HCT116 (cell line): Measurements from ENCODE around the gene SPON1. TPM values are rescaled to one million over a fixed set of nuclear protein-coding genes. Genes with fewer than 3 reads are reported as not detected.

Experiments
- ATAC-seq: fragments of 200-7000 bp; cut with Tn5 transposase; 2 replicates; pipeline ENCODE4 v1.9.1; 2020; ENCODE audit warnings: mild to moderate bottlenecking, moderate library complexity
- BruUV-seq: library from RNA; stranded (reverse); fragments of 400-500 nt; replicated peaks from 2 replicates; lab custom pipeline; 2021; lab: Mats Ljungman, UMichigan
- CTCF ChIA-PET: fragments of 300-600 bp; sonication (Branson Sonifier 250); formaldehyde crosslinking; loops from one replicate; lab custom pipeline; 2021; ENCODE audit warnings: antibody characterized with exemption; lab: Charles Lee
- POLR2A ChIA-PET: fragments of 300-600, 350-600 bp; sonication (Branson Sonifier 250); formaldehyde crosslinking; loops from one replicate; lab custom pipeline; 2021; ENCODE audit warnings: antibody characterized with exemption; lab: Charles Lee
- RAD21 ChIA-PET, 2 experiments: fragments of 300-600 bp; sonication (Branson Sonifier 250); formaldehyde crosslinking; loops; one replicate each; lab custom pipeline; 2023; ENCODE audit warnings: low total read pairs in 2 of 2; ENCODE audit not compliant: uncharacterized antibody in 2 of 2, unreplicated experiment in 2 of 2, low non-redundant PET in 1 of 2; lab: Charles Lee
- DNase-seq: peaks from one replicate; pipeline ENCODE4 v3.0.0-alpha.2; 2010; ENCODE audit warnings: low read depth, low spot score
- H2AFZ ChIP-seq: fragments of 200-600 bp; shearing (Covaris generic), sonication (generic); 2 replicates; pipeline ENCODE4 v1.6.1; 2017; ENCODE audit warnings: low read depth, mixed run types, mixed read lengths, antibody characterized with exemption, low read length; ENCODE audit not compliant: poor library complexity, severe bottlenecking
- H3K27ac ChIP-seq: 2 replicates; pipeline ENCODE4 v1.5.1; 2012; ENCODE audit warnings: low read depth, low read length
- H3K27me3 ChIP-seq: fragments of 200-600 bp; sonication (generic); 2 replicates; pipeline ENCODE4 v1.6.1; 2016; ENCODE audit warnings: mixed run types, low read length, mixed read lengths; ENCODE audit not compliant: insufficient read depth
- H3K36me3 ChIP-seq, 2 experiments: fragments of 200-500 bp in 1 of 2; fragments of 200-600 bp in 1 of 2; sonication (Bioruptor generic) in 1 of 2; sonication (generic) in 1 of 2; 2 replicates each; pipeline versions ENCODE4 v1.5.1 to v1.6.1; 2014 to 2016; ENCODE audit warnings: low read length in 2 of 2, inconsistent platforms in 1 of 2, mixed read lengths in 1 of 2, mixed run types in 1 of 2; ENCODE audit not compliant: insufficient read depth in 2 of 2, control insufficient read depth in 1 of 2
- H3K4me1 ChIP-seq, 2 experiments: fragments of 200-600 bp in 1 of 2; sonication (generic) in 1 of 2; 2 replicates each; pipeline versions ENCODE4 v1.5.1 to v1.6.1; 2012 to 2017; ENCODE audit warnings: low read length in 2 of 2, inconsistent platforms in 1 of 2, mild to moderate bottlenecking in 1 of 2, mixed read lengths in 1 of 2, mixed run types in 1 of 2, moderate library complexity in 1 of 2; ENCODE audit not compliant: insufficient read depth in 2 of 2, control insufficient read depth in 1 of 2
- H3K4me2 ChIP-seq: fragments of 200-600 bp; sonication (generic); 2 replicates; pipeline ENCODE4 v1.6.1; 2017; ENCODE audit warnings: mixed run types, low read length, mixed read lengths
- H3K4me3 ChIP-seq, 2 experiments: fragments of 200-600 bp in 1 of 2; sonication (generic) in 1 of 2; replicated peaks in 1 of 2; 2 replicates each; pipeline ENCODE4 v1.5.1; 2011 to 2016; ENCODE audit warnings: low read length in 2 of 2, control low read depth in 1 of 2, low read depth in 1 of 2, mild to moderate bottlenecking in 1 of 2, mixed read lengths in 1 of 2, mixed run types in 1 of 2
- H3K79me2 ChIP-seq: fragments of 200-600 bp; sonication (generic); 2 replicates; pipeline ENCODE4 v1.6.1; 2017; ENCODE audit warnings: mild to moderate bottlenecking, mixed run types, low read length, moderate library complexity, mixed read lengths; ENCODE audit not compliant: insufficient read depth
- H3K9ac ChIP-seq: fragments of 200-600 bp; sonication (generic); 2 replicates; pipeline ENCODE4 v1.6.1; 2016; ENCODE audit warnings: low read length, mixed read lengths
- H3K9me2 ChIP-seq: fragments of 200-600 bp; sonication (generic), shearing (Covaris generic); 2 replicates; pipeline ENCODE4 v1.6.1; 2017; ENCODE audit warnings: mixed run types, mild to moderate bottlenecking, moderate library complexity; ENCODE audit not compliant: insufficient read depth
- H3K9me3 ChIP-seq, 2 experiments: fragments of 200-500 bp in 1 of 2; fragments of 200-600 bp in 1 of 2; sonication (Bioruptor generic) in 1 of 2; sonication (generic) in 1 of 2; 2 replicates each; pipeline ENCODE4 v1.6.1; 2014 to 2017; ENCODE audit warnings: low read length in 2 of 2, mixed read lengths in 2 of 2, inconsistent platforms in 1 of 2, low read depth in 1 of 2, mild to moderate bottlenecking in 1 of 2, mixed run types in 1 of 2, moderate library complexity in 1 of 2; ENCODE audit not compliant: control insufficient read depth in 1 of 2, insufficient read depth in 1 of 2
- H4K20me1 ChIP-seq: fragments of 200-600 bp; sonication (generic), shearing (Covaris generic); 2 replicates; pipeline ENCODE4 v1.6.1; 2017; ENCODE audit warnings: mixed run types, mild to moderate bottlenecking, moderate library complexity; ENCODE audit not compliant: insufficient read depth
- CBX3 ChIP-seq: IDR thresholded peaks from 2 replicates; pipeline ENCODE4 v1.6.1; 2012; ENCODE audit warnings: low read depth
- CEBPB ChIP-seq: IDR thresholded peaks from 2 replicates; pipeline ENCODE4 v1.6.1; 2012; ENCODE audit warnings: low read depth
- CTCF ChIP-seq, 3 experiments: fragments of 200-600 bp in 1 of 3; sonication (generic) in 1 of 3; IDR thresholded peaks in 2 of 3; conservative IDR thresholded peaks in 1 of 3; 2 replicates each; pipeline ENCODE4 v1.5.1; 2012 to 2017; ENCODE audit warnings: low read depth in 2 of 3, low read length in 2 of 3, antibody characterized with exemption in 1 of 3, borderline replicate concordance in 1 of 3, control low read depth in 1 of 3, mild to moderate bottlenecking in 1 of 3, mixed read lengths in 1 of 3, mixed run types in 1 of 3, moderate library complexity in 1 of 3; ENCODE audit not compliant: insufficient read depth in 1 of 3
- EGR1 ChIP-seq: IDR thresholded peaks from 2 replicates; pipeline ENCODE4 v1.6.1; 2012; ENCODE audit warnings: low read depth
- ELF1 ChIP-seq: IDR thresholded peaks from 2 replicates; pipeline ENCODE4 v1.6.1; 2012; ENCODE audit warnings: low read depth, borderline replicate concordance
- EZH2 ChIP-seq: fragments of 200-600 bp; sonication (generic); IDR thresholded peaks from 2 replicates; pipeline ENCODE4 v1.6.1; 2017; ENCODE audit warnings: antibody characterized with exemption, mixed run types
- JUND ChIP-seq: IDR thresholded peaks from 2 replicates; pipeline ENCODE4 v1.6.1; 2012
- MAX ChIP-seq: IDR thresholded peaks from 2 replicates; pipeline ENCODE4 v1.6.1; 2012
- POLR2A ChIP-seq: IDR thresholded peaks from 2 replicates; pipeline ENCODE4 v1.7.0; 2011; ENCODE audit warnings: borderline replicate concordance; ENCODE audit not compliant: insufficient read depth, insufficient read length; ENCODE audit errors: extremely low read depth
- POLR2AphosphoS5 ChIP-seq: IDR thresholded peaks from 2 replicates; pipeline ENCODE4 v1.6.1; 2011; ENCODE audit warnings: mild to moderate bottlenecking, low read depth, low read length, moderate library complexity
- RAD21 ChIP-seq: IDR thresholded peaks from 2 replicates; pipeline ENCODE4 v1.6.1; 2012; ENCODE audit warnings: low read depth, mild to moderate bottlenecking
- REST ChIP-seq: IDR thresholded peaks from 2 replicates; pipeline ENCODE4 v1.6.1; 2012; ENCODE audit warnings: low read depth
- SIN3A ChIP-seq: IDR thresholded peaks from 2 replicates; pipeline ENCODE4 v1.6.1; 2012; ENCODE audit warnings: low read depth
- SP1 ChIP-seq: IDR thresholded peaks from 2 replicates; pipeline ENCODE4 v1.6.1; 2012; ENCODE audit warnings: low read depth
- SRF ChIP-seq: IDR thresholded peaks from 2 replicates; pipeline ENCODE4 v1.6.1; 2012; ENCODE audit warnings: low read depth
- TCF7L2 ChIP-seq: IDR thresholded peaks from 2 replicates; pipeline ENCODE4 v1.7.0; 2011; ENCODE audit warnings: borderline replicate concordance, inconsistent platforms; ENCODE audit not compliant: insufficient read depth, insufficient read length; ENCODE audit errors: extremely low read depth
- YY1 ChIP-seq: IDR thresholded peaks from 2 replicates; pipeline ENCODE4 v1.6.1; 2011; ENCODE audit warnings: low read length, low read depth, moderate library complexity, mild to moderate bottlenecking; ENCODE audit not compliant: insufficient replicate concordance; ENCODE audit errors: extremely low read depth
- ZBTB33 ChIP-seq: IDR thresholded peaks from 2 replicates; pipeline ENCODE4 v1.6.1; 2011; ENCODE audit warnings: mild to moderate bottlenecking, low read length, moderate library complexity; ENCODE audit not compliant: insufficient replicate concordance; ENCODE audit errors: extremely low read depth
- ZFX ChIP-seq: fragments of 450-650 bp; IDR thresholded peaks from 2 replicates; pipeline ENCODE4 v1.6.1; 2017
- intact Hi-C: fragments of 100-400 bp; cut with micrococcal nuclease; formaldehyde crosslinking; loops from 2 replicates; pipeline ENCODE4 v1.10.0; 2022
- total RNA-seq: library from RNA; stranded (reverse); gene quantifications from one replicate; pipeline ENCODE4 v1.2.1, GENCODE V29; 2021; ENCODE audit not compliant: unreplicated experiment

Gene SPON1
- total RNA-seq, 1 experiment from 2014 or later, result 0.17 TPM

- Histone ChIP-seq H3K4me3 (no peak overlapping the region), H2AFZ (no peak overlapping the region), H3K79me2 (no peaks in the 10 kb centered on the region), H3K9me2 (no peaks in the 10 kb centered on the region), H3K36me3 (no peaks in the 10 kb centered on the region), H3K9ac (no peak overlapping the region), H4K20me1 (no peaks in the 10 kb centered on the region), H3K27me3 (no peaks in the 10 kb centered on the region), H3K4me2 (no peak overlapping the region), H3K27ac (no peak overlapping the region), H3K9me3 (no peaks in the 10 kb centered on the region)
- ChIA-PET RAD21 (no interaction called here), CTCF (no interaction called here)
- ATAC-seq (no peak), DNase-seq (no peak)
- BruUV-seq, result no TSS peak
- intact Hi-C loops, result no loop called here
- TF ChIP-seq RAD21 (no peak), YY1 (no peak), REST (no peak), CEBPB (no peak), EGR1 (no peak), TCF7L2 (no peak), CBX3 (no peak), SRF (no peak), ELF1 (no peak), ZFX (no peak), EZH2 (no peak), ZBTB33 (no peak), JUND (no peak), MAX (no peak), POLR2A (no peak), POLR2AphosphoS5 (no peak), SIN3A (no peak), SP1 (no peak), CTCF (IDR thresholded peaks at IDR 0.05 in 2 of 3, conservative IDR thresholded peaks at IDR 0.05 in 1 of 3; ENCODE audit: borderline replicate concordance in 1 of 3, insufficient read depth in 1 of 3, low read depth in 2 of 3, low read length in 2 of 3) (no peak)
- TF ChIP-seq, all 23 proteins: peak for 0
- POLR2A ChIA-PET, result interaction anchor here (2.0 kb wide), 1 partner anchor 9 kb away, joined by 6 read pairs; no protein-coding TSS in a partner anchor
- H3K4me1 ChIP-seq, result peaks cover 3 to 13% of the 10 kb centered on the region in 2 experiments; a peak in 3 of 4 replicates
These were observed 31.2 kb upstream of the SPON1 start for GRCh38 chr11:13931356-13931755.
